SK-N-SH (cell line): ENCODE results near the gene MT1M. TPM values are rescaled to one million over a fixed set of nuclear protein-coding genes. Genes with fewer than 3 reads are reported as not detected.
"Not testable (repeated sequence)": the region's sequence is repeated elsewhere in the genome, so short reads cannot be mapped to it uniquely, and the experiment has no call there.

Source experiments
- CTCF ChIA-PET: fragments of 300-600, 350-600 bp; formaldehyde crosslinking; extraction: SDS; loops from one replicate; lab custom pipeline; 2021; lab: Yijun Ruan, JAX
- POLR2A ChIA-PET: fragments of 350-600 bp; sonication (Branson Sonifier 250); formaldehyde crosslinking; extraction: SDS; loops from one replicate; lab custom pipeline; 2020; ENCODE audit warnings: antibody characterized with exemption, inconsistent platforms; lab: Yijun Ruan, JAX
- DNase-seq: peaks from one replicate; pipeline ENCODE4 v3.0.0; 2012
- H2AFZ ChIP-seq: fragments of 200-600 bp; sonication (generic); 2 replicates; pipeline ENCODE4 v1.8.1; 2016; ENCODE audit warnings: antibody characterized with exemption, mild to moderate bottlenecking, low read depth
- H3F3A ChIP-seq: fragments of 200-600 bp; sonication (generic); replicated peaks from 2 replicates; pipeline ENCODE3; 2016; ENCODE audit warnings: antibody characterized with exemption, mild to moderate bottlenecking; ENCODE audit not compliant: insufficient read depth
- H3K27ac ChIP-seq, 2 experiments: fragments of 200-500 bp in 1 of 2; fragments of 200-600 bp in 1 of 2; sonication (Bioruptor generic) in 1 of 2; sonication (generic), shearing (Covaris generic) in 1 of 2; 2 replicates each; pipeline versions ENCODE4 v1.5.1 to v1.6.1; 2014 to 2016; ENCODE audit warnings: low read depth in 2 of 2, inconsistent platforms in 1 of 2, low read length in 1 of 2, mild to moderate bottlenecking in 1 of 2, mixed read lengths in 1 of 2
- H3K27me3 ChIP-seq: fragments of 200-600 bp; sonication (generic), shearing (Covaris generic); 2 replicates; pipeline ENCODE4 v1.6.1; 2016; ENCODE audit warnings: mixed run types; ENCODE audit not compliant: insufficient read depth
- H3K36me3 ChIP-seq, 2 experiments: fragments of 200-500 bp in 1 of 2; fragments of 200-600 bp in 1 of 2; sonication (Bioruptor generic) in 1 of 2; sonication (generic) in 1 of 2; replicated peaks in 1 of 2; 2 replicates each; pipeline versions ENCODE3 to v1.5.1; 2014 to 2016; ENCODE audit warnings: low read length in 1 of 2, mild to moderate bottlenecking in 1 of 2; ENCODE audit not compliant: insufficient read depth in 2 of 2, control insufficient read depth in 1 of 2
- H3K4me1 ChIP-seq, 2 experiments: fragments of 200-500 bp in 1 of 2; fragments of 200-600 bp in 1 of 2; sonication (Bioruptor generic) in 1 of 2; sonication (generic), shearing (Covaris generic) in 1 of 2; 2 replicates each; pipeline versions ENCODE4 v1.5.1 to v1.6.1; 2014 to 2016; ENCODE audit warnings: low read depth in 1 of 2, low read length in 1 of 2, mixed run types in 1 of 2; ENCODE audit not compliant: insufficient read depth in 2 of 2, control insufficient read depth in 1 of 2
- H3K4me2 ChIP-seq: fragments of 200-600 bp; sonication (generic), shearing (Covaris generic); 2 replicates; pipeline ENCODE4 v1.6.1; 2017; ENCODE audit warnings: mixed run types
- H3K4me3 ChIP-seq, 2 experiments: fragments of 200-500 bp in 1 of 2; fragments of 200-600 bp in 1 of 2; sonication (Bioruptor generic) in 1 of 2; sonication (generic), shearing (Covaris generic) in 1 of 2; 2 replicates each; pipeline versions ENCODE4 v1.5.1 to v1.8.1; 2014 to 2016; ENCODE audit warnings: low read depth in 2 of 2, inconsistent platforms in 1 of 2, low read length in 1 of 2, mild to moderate bottlenecking in 1 of 2, mixed read lengths in 1 of 2, moderate library complexity in 1 of 2
- H3K79me2 ChIP-seq: fragments of 200-600 bp; sonication (generic); 2 replicates; pipeline ENCODE4 v1.8.1; 2017; ENCODE audit warnings: mild to moderate bottlenecking; ENCODE audit not compliant: insufficient read depth
- H3K9ac ChIP-seq: fragments of 200-600 bp; sonication (generic); 2 replicates; pipeline ENCODE4 v1.6.1; 2017; ENCODE audit warnings: mixed run types
- H3K9me2 ChIP-seq: fragments of 200-600 bp; sonication (generic); 2 replicates; pipeline ENCODE4 v1.6.1; 2017; ENCODE audit warnings: mixed run types
- H3K9me3 ChIP-seq: fragments of 200-600 bp; sonication (generic); 2 replicates; pipeline ENCODE4 v1.6.1; 2017; ENCODE audit warnings: mixed run types, mild to moderate bottlenecking, moderate library complexity
- H4K20me1 ChIP-seq: fragments of 200-600 bp; sonication (generic); 2 replicates; pipeline ENCODE4 v1.6.1; 2017; ENCODE audit warnings: mild to moderate bottlenecking, mixed run types; ENCODE audit not compliant: insufficient read depth
- CHD2 ChIP-seq: fragments of 150-350 bp; IDR thresholded peaks from 2 replicates; pipeline ENCODE4 v1.6.1; 2018; ENCODE audit warnings: low read length; ENCODE audit not compliant: partially characterized antibody
- CTCF ChIP-seq: fragments of 200-600 bp; sonication (generic); IDR thresholded peaks from 2 replicates; pipeline ENCODE4 v1.6.1; 2017; ENCODE audit warnings: antibody characterized with exemption, mild to moderate bottlenecking, moderate library complexity
- ELF1 ChIP-seq: IDR thresholded peaks from 2 replicates; pipeline ENCODE4 v1.4.0; 2012
- EP300 ChIP-seq, 2 experiments: IDR thresholded peaks; 2 replicates each; pipeline versions ENCODE4 v1.4.0 to v1.6.1; 2012; ENCODE audit warnings: borderline replicate concordance in 1 of 2, low read depth in 1 of 2, low read length in 1 of 2
- EZH2phosphoT487 ChIP-seq: fragments of 200-600 bp; sonication (generic); IDR thresholded peaks from 2 replicates; pipeline ENCODE4 v1.6.1; 2017; ENCODE audit warnings: low read depth, mixed run types, mild to moderate bottlenecking, antibody characterized with exemption, moderate library complexity, borderline replicate concordance
- FOSL2 ChIP-seq: IDR thresholded peaks from 2 replicates; pipeline ENCODE4 v1.4.0; 2012; ENCODE audit warnings: low read depth, mild to moderate bottlenecking, moderate library complexity, borderline replicate concordance
- FOXJ3 ChIP-seq: sonication (generic); formaldehyde crosslinking; IDR thresholded peaks from 2 replicates; pipeline ENCODE4 v1.5.1; 2020; ENCODE audit warnings: mild to moderate bottlenecking, missing genetic modification reagents
- FOXM1 ChIP-seq: IDR thresholded peaks from 2 replicates; pipeline ENCODE4 v1.4.0; 2012; ENCODE audit warnings: low read depth, mild to moderate bottlenecking
- JUND ChIP-seq: IDR thresholded peaks from 2 replicates; pipeline ENCODE4 v1.4.0; 2012
- MAX ChIP-seq: IDR thresholded peaks from 2 replicates; pipeline ENCODE4 v1.4.0; 2012; ENCODE audit warnings: low read depth
- MEF2A ChIP-seq: IDR thresholded peaks from 2 replicates; pipeline ENCODE4 v1.4.0; 2012; ENCODE audit warnings: low read depth, borderline replicate concordance
- PBX3 ChIP-seq: IDR thresholded peaks from 2 replicates; pipeline ENCODE4; 2012
- POLR2AphosphoS5 ChIP-seq: IDR thresholded peaks from 2 replicates; pipeline ENCODE4 v1.6.1; 2012; ENCODE audit warnings: low read depth, low read length
- REST ChIP-seq: IDR thresholded peaks from 2 replicates; pipeline ENCODE4 v1.6.1; 2012; ENCODE audit warnings: mild to moderate bottlenecking, low read depth, low read length, moderate library complexity
- RFX5 ChIP-seq: IDR thresholded peaks from 2 replicates; pipeline ENCODE4 v1.6.1; 2012; ENCODE audit warnings: mild to moderate bottlenecking, improper control_type of control experiment, low read length
- TAF1 ChIP-seq: IDR thresholded peaks from 2 replicates; pipeline ENCODE4 v1.6.1; 2012; ENCODE audit warnings: low read depth, mild to moderate bottlenecking, low read length, moderate library complexity, borderline replicate concordance
- TCF12 ChIP-seq: IDR thresholded peaks from 2 replicates; pipeline ENCODE4 v1.4.0; 2012
- USF1 ChIP-seq: IDR thresholded peaks from 2 replicates; pipeline ENCODE4 v1.4.0; 2012; ENCODE audit warnings: low read depth, borderline replicate concordance
- USF2 ChIP-seq: fragments of 150-350 bp; IDR thresholded peaks from 2 replicates; pipeline ENCODE4 v1.6.1; 2017; ENCODE audit warnings: antibody characterized with exemption, low read length, low read depth, borderline replicate concordance
- YY1 ChIP-seq: IDR thresholded peaks from 2 replicates; pipeline ENCODE4 v1.4.0; 2012; ENCODE audit warnings: low read depth, mild to moderate bottlenecking
- WGBS: methylation state at CpG from one replicate; pipeline ENCODE4 v1.1.6; 2017; ENCODE audit warnings: low lambda C conversion rate; 5-methylcytosine and 5-hydroxymethylcytosine counted together
- polyA plus RNA-seq, 3 experiments: library from polyadenylated mRNA; depleted of rRNA; stranded (reverse); fragments of >200 nt; gene quantifications; 2 replicates each; pipeline ENCODE4 v1.2.3, GENCODE V29; 2012

Gene MT1M
- polyA plus RNA-seq, 1 of the 3 experiments (the other 2 are of a cell fraction) = 1.3 TPM

GRCh38 chr16:56620339-56620897 lies 12.0 kb upstream of the MT1M start:
- no peak overlapping the region for H3K27ac ChIP-seq
- H3K79me2 ChIP-seq = no peaks in the 10 kb centered on the region
- no peak for DNase-seq
- H3K4me2 ChIP-seq = no peak overlapping the region
- no peaks in the 10 kb centered on the region for H3K9me3 ChIP-seq
- H3K4me1 ChIP-seq = peaks cover 0 to 3% of the 10 kb centered on the region in 2 experiments; a peak in 1 of 4 replicates
- H3K9ac ChIP-seq = no peak overlapping the region
- TF ChIP-seq CTCF (no peak), USF1 (no peak), TCF12 (no peak), TAF1 (no peak), USF2 (no peak), MEF2A (no peak), MAX (no peak), REST (no peak), CHD2 (no peak), ELF1 (no peak), RFX5 (no peak), PBX3 (no peak), EZH2phosphoT487 (no peak), FOXJ3 (no peak), FOXM1 (no peak), POLR2AphosphoS5 (no peak), FOSL2 (no peak), EP300 (IDR thresholded peaks at IDR 0.05; ENCODE audit: borderline replicate concordance in 1 of 2, low read depth in 1 of 2, low read length in 1 of 2) (no peak), JUND (no peak), YY1 (no peak)
- no peaks in the 10 kb centered on the region for H3K9me2 ChIP-seq
- POLR2A ChIA-PET = no interaction called here
- no peak overlapping the region for H2AFZ ChIP-seq
- 94% methylated on average over 7 of the region's 8 CpGs for WGBS
- CTCF ChIA-PET = no interaction called here
- no peaks in the 10 kb centered on the region for H3K36me3 ChIP-seq
- H3K4me3 ChIP-seq = no peak overlapping the region
- no peaks in the 10 kb centered on the region for H3F3A ChIP-seq
- H4K20me1 ChIP-seq = no peaks in the 10 kb centered on the region
- H3K27me3 ChIP-seq = no peaks in the 10 kb centered on the region

- H3K9me3 ChIP-seq, POLR2A ChIA-PET, H2AFZ ChIP-seq, H3F3A ChIP-seq, H3K27ac ChIP-seq, H3K4me1 ChIP-seq, H3K36me3 ChIP-seq, H3K4me3 ChIP-seq, H3K4me2 ChIP-seq, H3K9ac ChIP-seq, H4K20me1 ChIP-seq, H3K27me3 ChIP-seq, DNase-seq, H3K9me2 ChIP-seq: not testable (repeated sequence)
- WGBS = 86% methylated on average over 1 of the region's 4 CpGs
- peaks cover 13% of the 10 kb centered on the region; the same call in 1 of the 2 replicates for H3K79me2 ChIP-seq
- CTCF ChIA-PET = interaction anchor here (0.9 to 1.5 kb wide), 2 partner anchors 19 to 80 kb away, joined by 3 read pairs; no protein-coding TSS in a partner anchor
Observed at GRCh38 chr16:56621665-56622445, 10.6 kb upstream of the MT1M start.
